HG02938 (cell line): Measurements from ENCODE around the gene IGLON5.

ENCODE experiments used
- ATAC-seq: cut with Tn5 transposase; IDR thresholded peaks from one replicate; pipeline ENCODE4 v1.9.1; 2021; ENCODE audit warnings: mild to moderate bottlenecking, moderate library complexity; ENCODE audit not compliant: unreplicated experiment

The IGLON5 gene

DNA sequence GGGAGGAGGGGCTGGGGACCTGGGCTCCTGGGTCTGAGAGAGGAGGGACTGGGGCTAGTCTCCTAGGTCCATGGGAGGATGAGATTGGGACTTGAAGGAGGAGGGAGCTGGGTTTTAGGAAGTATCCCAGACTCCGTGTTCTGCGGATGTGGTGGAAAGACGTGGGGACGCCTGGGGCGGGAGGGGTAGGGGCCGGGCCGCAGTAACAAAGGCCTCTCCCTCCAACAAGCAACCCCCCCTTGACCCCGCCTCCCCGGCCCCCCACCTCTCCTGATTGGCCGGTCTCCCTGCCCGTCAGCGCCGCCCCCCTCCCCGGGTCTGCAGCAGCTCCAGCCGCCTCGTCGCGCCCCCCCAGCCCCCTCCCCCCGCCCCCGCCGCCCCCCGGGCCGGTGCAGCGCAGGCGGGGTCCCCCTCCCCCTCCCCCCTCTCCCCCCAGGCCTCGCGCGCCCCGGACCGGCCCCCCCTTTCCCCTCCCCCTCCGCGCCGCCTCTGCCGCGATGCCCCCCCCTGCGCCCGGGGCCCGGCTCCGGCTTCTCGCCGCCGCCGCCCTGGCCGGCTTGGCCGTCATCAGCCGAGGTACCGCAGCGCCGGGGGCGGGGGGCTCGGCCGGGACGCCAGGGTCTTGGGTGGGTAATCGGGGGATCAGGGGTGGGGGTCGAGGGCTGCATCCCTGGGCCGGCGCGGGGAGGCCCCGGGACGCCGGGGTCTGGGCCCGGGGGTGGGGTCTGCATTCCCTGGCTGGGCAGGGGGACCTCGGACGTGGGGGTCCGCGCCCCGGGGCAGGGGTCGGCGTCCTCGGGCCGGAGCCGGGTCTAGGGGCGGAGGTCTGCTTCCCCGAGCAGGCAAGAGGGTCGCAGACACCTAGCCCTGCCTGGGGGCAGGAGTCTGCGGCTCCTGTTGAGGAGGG is at the start of gene IGLON5:
TSS of gene IGLON5 (plus strand) at position 294 of the 907 bp plus-strand sequence. CDS start at position 498, 204 bp downstream.
- no peak for ATAC-seq

DNA sequence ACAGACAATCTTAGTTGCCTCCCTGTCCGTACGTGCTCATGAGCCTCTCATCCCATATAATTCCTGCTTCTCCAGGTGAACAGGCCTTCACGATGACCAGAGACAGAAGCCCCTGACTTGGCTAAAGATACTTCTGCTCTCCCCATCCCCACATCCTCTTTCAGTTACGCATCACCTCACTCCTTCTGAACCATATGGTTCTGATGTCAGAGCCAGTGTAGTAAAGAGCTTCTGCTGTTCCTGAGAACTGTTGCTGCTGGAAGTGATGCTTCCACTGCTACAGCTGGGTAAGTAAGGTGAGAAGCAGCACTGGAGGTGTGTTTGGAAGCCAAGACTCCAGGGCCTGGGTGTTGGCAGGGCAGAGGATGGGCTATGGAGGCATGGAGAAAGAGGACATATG is 47.6 kb upstream of the IGLON5 start:
- no peak for ATAC-seq

DNA sequence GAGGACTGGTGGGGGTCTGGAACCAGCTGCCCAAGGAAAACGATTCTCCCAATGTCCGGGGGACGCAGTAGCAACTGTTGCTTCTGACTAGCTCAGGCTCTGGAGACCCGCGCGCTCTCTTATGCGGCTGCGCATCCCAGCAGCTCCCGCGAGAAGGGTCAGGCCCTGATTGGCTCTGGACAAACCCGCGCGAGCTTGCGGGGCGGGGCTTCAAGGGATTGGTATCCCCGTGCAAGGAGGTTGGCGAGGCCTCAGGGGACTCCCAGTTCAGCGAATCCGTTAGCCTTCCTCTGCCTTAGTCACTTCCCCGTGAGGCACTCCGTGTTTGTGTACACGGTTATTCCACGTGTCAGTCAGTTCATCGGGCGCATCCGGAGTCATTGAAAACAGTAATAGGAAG is 40.4 kb upstream of the IGLON5 start:
- ATAC-seq = no peak

DNA sequence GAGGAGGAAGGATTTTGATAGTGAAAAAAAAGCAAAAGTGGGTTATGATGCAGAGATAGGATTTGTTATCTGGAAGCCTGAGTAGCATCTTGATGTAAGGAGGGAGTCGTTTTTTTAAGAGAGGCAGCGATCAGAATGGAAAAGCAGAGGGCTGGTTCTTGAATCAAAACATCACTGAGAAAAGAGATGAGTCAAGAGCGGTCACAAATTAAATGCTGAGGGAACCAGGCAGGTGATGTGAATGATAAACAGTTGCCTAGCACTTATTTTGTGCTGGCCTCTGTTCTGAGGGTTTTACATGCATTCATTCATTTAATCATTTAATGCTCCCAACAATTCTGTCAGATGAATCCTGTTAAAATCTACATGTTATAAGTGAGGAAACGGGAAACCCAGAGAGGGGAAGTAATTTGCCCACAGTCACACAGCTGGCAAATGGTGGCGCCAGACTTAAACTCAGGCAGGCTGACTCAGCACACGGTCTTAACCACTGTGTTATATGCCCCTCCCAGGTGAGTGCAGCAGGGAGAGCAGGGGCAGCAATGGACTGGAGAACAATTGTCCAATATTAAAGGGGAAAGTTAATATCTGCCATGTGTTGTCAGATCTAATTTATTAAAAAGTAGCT is 39.1 kb upstream of the IGLON5 start:
- no peak for ATAC-seq

DNA sequence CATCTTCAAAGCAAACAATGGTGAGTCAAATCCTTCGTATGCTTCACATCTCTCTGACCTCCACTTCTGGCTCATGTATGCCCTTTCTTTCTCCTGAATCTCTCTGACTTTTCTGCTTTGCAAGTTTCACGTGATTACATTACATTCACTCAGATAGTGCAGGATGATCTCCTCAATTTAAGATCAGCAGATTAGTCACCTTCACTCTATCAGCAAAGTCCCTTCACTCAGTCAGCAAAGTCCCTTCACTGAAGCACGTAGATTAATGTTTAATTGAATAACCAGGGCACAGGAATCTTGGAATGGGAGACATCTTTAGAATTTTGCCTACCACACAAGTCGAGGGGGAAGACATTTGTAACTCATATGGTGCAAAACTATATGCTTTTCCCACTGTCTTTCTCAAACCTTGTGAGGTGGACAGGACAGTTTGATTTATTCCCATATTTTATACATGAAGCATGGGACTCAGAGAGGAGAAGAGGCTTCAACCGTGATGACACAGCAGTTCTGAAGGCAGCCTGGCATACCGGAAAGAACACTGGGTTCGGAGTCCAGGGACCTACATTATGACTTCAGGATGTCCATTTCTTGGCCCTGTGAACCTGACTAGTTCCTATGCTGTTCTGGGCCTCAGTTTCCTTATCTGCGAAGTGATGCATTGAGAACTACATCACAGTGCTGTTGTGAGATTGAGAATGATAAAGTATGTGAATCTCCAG is 37.2 kb upstream of the IGLON5 start:
- no peak for ATAC-seq

DNA sequence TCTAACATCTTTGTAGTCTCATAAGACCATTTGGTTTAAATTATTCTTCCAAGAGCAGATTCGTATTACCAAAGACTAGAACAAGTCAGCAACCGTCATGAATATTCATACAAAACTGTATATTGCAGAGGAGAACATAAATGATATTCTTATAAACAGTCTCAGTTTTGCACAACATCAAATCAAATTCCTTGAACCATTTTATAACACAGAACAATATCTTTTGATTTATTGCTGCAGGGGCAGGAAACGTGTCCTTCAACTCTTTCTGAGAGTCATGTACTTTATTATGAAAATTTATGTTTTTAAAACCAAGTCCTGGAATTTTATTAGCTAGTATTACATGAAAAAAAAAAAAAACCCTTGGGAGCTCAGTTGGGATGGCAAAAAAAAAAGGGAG is 34.3 kb upstream of the IGLON5 start:
- no peak for ATAC-seq

DNA sequence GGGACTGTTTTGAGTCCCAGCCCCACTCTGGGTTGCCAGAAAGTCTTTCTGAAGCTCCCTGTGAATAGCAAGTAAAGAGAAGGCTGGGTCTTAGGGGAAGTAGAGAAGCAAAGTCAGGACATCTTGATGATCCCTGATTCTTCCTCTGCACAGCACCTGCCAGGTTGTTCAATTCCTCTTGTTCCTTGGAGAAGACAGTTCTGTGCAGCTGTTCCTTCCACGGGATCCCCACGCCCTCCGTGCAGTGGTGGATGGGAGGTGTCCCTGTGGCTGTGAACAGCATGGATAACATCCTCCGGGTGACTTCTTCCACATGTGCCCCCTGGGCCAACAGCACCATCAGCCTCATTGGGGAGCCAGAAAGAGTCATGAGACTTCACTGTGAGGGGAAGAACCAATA is 29.1 kb upstream of the IGLON5 start:
- no peak for ATAC-seq

DNA sequence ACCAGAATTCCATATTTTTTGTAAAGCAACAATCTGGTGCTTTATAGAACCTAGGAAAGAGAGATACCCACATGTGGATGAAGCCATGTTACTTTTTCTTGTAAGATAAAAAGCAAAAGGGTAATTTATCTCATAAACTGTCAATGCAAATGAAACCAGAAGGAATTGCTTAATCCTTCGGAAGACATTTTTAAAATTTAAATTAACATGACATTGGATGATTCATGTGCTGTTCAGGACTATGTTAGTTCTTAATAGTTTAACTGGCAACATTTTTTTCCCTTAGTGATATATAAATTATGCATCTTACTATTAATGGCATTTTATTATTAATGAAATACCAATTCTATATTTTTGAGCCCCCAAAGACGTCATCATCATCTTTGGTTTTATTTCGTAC is 25.8 kb upstream of the IGLON5 start:
- ATAC-seq = no peak

DNA sequence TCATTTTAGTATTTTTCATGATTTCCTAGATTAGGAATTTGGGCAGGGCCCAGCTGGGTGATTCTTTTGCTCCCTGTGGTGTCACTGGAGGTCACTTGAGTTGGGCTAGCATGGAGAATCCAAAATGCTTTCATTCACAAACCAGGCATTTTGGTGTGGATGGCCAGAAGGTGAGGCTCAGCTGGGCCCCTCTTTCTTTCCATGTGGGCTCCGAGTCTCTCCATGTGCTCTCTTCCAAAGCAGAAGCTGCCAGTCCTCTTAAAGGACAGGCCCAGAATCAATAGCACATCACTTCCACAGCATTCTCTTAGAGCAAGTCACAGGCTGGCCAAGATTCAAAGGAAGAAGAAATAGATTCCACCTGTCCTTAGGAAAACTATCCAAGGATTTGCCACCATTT is 21.8 kb upstream of the IGLON5 start:
- ATAC-seq = no peak

DNA sequence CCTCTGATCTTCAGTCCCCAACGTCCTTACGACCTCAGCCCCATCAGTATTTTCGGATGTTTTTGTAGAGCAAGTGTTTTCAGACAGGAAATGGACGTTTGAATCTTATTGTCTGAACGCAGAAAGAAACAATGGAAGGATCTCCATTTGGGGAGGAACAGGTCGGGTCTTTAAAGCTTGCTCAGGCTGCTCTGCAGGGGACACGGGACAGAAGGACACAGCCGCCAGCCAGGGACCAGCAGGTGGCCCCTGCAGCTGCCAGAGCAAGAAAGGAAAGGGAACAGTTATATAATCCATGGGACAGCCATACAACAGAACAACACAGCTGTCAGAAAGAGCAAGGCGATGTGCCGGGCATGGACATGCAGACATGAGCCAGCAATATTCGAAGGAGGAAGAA is 18.5 kb upstream of the IGLON5 start:
- ATAC-seq = no peak

DNA sequence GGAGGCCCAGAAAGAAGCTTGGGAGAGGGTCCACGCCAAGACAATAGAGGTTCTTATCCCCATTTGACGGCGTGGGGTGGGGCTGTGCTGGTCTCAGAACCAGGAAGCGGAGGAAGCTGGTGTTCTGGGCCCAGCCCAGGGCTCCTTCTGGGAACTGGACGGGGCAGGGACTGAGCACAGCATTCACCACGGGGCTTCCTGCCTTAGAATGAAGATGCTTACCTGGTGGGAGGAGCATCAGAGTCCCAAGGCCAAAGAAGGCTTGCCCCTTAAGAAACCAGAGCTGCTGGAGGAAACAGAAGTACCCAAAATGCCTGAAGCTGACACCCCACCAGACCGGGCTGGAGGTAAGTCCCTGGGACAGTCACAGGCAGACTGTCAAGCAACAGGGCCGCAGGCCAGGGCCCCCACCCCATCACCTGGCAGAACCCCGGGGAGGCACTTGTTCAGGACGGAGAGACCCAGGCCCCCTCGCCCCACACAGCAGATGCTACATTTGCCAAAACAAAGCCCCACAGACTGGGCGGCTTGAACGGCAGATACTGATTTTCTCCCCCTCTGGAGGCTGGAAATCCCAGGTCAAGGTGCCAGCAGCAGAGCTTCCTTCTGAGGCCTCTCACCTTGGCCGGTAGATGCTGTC is 17.8 kb upstream of the IGLON5 start:
- no peak for ATAC-seq

DNA sequence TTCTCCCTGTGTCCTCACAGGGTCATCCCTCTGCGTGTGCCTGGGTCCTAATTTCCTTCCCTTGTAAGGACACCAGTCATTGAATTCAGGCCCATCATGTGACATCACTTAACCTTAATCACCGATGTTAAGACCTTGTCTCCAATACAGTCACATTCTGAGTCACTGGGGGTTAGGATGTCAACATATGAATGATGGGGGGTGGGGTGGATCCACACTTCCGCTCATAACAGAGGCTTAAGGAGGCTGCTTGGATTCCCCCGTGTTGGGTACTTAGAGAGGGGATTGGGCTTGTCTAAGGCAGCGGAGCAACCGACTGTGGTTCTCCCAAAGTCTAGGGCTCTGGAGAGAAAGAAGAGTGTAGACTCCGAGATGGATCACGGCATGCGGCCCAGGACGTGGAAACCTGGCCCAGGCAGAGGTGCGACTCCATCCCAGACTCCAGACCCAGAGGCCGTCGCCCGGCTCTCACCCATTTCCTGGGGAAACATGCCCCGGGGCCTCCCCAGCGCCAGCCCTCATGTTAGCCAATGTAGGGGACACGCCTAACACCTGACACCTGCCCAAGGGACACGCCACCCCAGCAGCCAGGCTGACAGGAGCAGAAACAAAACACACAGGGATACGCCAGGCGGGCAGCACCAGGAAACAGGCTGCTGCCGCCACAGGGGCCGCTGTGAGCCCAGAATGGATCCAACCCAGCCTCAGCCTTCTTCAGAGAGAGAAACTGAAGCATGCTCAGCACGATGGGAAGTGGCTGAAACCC is 17.1 kb upstream of the IGLON5 start:
- ATAC-seq = no peak

DNA sequence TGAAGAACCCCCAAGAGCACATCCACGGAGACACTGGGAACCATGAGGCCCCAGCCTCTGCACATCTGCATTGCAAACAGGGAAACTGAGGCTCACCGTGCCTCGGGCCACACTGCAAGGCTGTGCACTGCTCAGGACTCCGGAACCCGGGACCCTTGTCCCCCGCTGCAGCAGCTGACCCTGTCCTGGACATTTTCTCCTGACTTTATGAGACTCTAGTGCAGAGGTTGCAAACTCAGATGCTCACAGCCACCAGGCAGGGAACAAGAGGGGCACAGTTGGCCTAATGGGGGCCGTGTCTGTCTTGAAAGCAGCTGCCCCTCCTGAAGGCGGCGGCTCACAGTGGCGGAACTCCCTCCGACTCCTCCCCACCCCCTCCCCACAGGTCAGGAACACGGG is 16.5 kb upstream of the IGLON5 start:
- no peak for ATAC-seq

DNA sequence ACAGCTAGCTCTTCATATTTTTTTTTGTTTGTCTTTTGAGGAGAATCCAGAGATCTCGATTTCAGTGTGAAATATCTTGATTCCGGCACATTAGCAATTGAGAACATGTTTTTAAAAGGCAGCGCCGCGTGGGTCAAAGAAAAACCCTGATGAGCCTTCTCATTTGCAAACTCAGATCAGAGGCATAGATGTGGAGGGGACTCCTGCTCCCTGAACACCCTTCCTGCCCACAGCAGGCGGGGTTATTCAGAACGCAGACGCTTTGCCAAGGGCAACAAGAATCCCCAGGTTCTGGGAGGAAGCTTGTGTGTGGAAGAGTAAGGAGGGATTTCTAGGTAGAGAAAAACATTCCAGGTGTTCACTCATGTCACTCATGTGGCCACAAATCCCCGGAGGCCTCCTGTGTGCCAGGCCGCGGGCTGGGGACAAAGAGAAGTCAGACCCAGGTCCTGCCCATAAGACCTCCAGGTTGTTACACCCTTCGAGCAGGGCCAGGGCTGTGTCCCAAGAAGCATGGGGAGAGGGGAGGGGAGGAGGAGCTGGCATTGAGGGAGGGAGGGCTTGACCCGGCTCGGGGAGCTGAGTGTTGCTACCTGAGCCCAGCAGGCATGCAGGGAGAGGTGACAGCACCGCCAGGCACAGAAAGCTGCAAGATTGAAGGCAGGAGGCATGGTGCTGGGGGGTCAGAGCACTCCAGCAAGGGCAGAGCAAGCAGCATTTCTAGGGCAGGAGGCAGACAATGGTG is 15.9 kb upstream of the IGLON5 start:
- no peak for ATAC-seq

DNA sequence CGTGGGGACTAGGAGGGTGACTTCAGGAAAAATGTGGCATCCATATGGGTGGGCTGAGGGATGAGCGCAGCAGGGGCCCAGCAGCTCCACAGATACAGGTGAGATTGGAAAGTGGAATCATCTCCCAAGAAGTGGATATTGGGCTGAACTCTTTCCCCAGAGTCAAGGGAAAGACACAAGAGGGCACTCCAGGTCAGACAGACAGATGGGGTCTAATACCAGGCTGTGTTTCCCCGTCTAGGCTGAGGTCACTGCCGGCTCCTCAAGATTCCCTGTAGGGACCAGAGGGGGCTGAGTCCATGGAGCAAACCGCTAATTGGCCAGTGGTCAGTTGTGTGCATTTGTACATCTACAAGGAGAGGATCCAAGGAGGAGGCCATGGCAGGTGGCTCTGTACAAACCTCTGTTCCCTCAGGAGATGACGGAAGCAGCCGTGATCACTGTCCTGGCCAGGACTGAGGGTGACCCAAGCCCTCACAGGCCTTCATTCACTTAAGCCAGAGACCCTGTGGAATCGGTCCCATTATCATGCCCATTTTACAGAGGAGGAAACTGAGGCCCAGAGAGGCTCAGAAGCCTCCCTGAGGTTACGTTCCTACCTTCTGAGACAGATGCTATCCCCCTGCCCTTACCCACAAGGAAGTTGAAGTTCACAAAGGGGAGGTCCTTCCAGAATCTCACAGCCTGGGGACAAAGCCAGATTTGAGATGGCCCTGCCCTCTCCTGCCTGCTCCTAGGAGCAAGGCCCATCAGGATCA is 14.9 kb upstream of the IGLON5 start:
- ATAC-seq = no peak

DNA sequence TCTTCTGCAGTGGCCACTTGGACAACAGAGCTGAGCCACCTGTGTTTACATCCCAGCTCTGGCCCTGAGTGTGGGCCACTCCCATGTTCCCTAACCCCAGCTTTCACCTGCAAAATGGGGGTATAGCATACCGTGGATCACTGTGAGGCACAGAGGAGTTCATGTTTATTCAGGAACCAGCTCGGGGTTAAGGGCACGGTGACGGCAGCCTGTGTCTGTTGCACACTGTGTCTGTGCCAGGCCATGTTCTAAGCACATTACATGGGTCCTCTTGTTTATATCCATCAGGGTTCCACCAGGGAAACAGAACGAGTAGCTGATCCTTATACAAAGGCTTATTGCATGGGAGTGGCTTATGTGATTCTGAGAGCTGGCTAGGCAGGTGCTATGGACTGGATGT is 14.0 kb upstream of the IGLON5 start:
- no peak for ATAC-seq

DNA sequence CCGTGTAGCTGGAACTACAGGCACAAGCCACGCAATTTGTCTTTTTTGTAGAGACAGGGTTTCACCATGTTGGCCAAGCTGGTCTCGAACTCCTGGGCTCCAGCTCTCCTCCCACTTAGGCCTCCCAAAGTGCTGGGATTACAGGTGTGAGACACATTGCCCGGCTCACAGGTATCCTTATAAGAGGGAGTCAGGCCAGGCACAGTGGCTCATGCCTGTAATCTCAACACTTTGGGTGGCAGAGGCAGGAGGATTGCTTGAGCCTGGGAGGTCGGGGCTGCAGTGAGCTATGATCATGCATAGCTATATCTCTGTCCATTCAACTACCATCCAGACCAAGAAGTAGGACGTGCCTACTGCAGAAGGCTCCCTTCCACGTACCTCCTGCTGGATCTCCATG is 10.2 kb upstream of the IGLON5 start:
- no peak for ATAC-seq

DNA sequence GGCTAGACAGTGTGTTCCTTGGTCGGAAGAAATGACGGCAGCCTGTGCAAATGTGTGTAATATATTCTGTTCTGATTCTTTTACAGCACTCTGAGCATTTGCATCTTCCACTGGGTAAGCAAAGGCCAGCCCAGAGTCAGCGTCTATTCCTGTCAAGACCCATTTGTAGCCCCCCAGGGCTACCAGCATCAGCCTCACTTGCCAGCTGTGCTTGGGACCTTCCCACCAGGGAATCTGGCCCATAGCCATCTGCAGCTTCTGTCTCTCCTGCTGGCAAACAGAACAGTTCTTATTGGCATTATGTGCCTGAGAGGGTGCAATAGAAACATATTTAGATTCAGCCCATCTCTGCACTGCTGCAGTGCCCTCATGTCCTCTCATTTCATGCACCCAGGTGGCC is 6.0 kb upstream of the IGLON5 start:
- no peak for ATAC-seq

DNA sequence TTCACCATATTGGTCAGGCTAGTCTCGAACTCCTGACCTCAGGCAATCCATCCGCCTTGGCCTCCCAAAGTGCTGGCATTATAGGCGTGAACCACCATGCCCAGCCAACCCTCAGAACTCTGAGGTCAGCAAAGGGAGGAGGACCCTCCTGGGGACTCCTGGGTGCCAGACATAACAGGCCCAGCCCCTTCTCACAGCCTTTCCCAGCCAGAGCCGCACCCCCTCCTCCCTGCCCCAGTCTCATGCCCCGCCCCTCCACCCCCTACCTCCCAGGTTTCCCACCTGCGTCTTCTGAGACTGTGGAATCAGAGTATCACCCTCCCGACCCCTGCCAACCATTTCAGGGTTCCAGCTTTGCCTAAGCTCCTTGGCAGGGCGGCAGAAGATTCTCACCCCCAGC is 5.2 kb downstream of the IGLON5 start:
- no peak for ATAC-seq
